SK-N-MC (cell line): ENCODE results near the gene RAD51D.

ENCODE experiments used
- EZH2 ChIP-seq: fragments of 200-600 bp; sonication (generic); IDR thresholded peaks from one replicate; pipeline ENCODE4 v1.6.1; 2017; ENCODE audit warnings: antibody characterized with exemption
- FOXP2 ChIP-seq: optimal IDR thresholded peaks from 2 replicates; pipeline ENCODE3; 2011; ENCODE audit warnings: mild to moderate bottlenecking, moderate library complexity; ENCODE audit not compliant: insufficient read depth; ENCODE audit errors: extremely low read length, control extremely low read depth
- POLR2AphosphoS5 ChIP-seq: IDR thresholded peaks from 2 replicates; pipeline ENCODE4 v1.6.1; 2012; ENCODE audit warnings: mild to moderate bottlenecking, low read depth, low read length, borderline replicate concordance

GRCh38 chr17:35138218-35138617, 18.6 kb upstream of the RAD51D start:
- TF ChIP-seq EZH2 (no peak), POLR2AphosphoS5 (no peak), FOXP2 (no peak)
